K562 (cell line): Measurements from ENCODE around the gene CEP128. TPM values are rescaled to one million over a fixed set of nuclear protein-coding genes. Genes with fewer than 3 reads are reported as not detected.
A peak's percentile ranks its signal among the peaks of the same experiment; 100 is the strongest.

ENCODE experiments used
- ATAC-seq: fragments of 200-7000 bp; cut with Tn5 transposase; 3 replicates; pipeline ENCODE4 v1.9.1; 2020; ENCODE audit warnings: moderate library complexity
- BruUV-seq: library from RNA; stranded (reverse); fragments of 400-500 nt; replicated peaks from 2 replicates; lab custom pipeline; 2021; lab: Mats Ljungman, UMichigan
- CTCF ChIA-PET: fragments of 300-600 bp; formaldehyde crosslinking; extraction: SDS; loops from one replicate; lab custom pipeline; 2021; ENCODE audit warnings: low intra/inter-chr PET ratio; lab: Yijun Ruan, JAX
- POLR2A ChIA-PET: fragments of 300-600, 350-650 bp; sonication (Branson Sonifier 250); formaldehyde crosslinking; extraction: SDS; loops from one replicate; lab custom pipeline; 2021; ENCODE audit warnings: antibody characterized with exemption, inconsistent platforms; lab: Yijun Ruan, JAX
- DNase-seq, 4 experiments: peaks; one replicate each; pipeline versions ENCODE4 v3.0.0 to v3.0.0-alpha.2; 2011 to 2018; ENCODE audit warnings: low spot score in 3 of 4, mixed read lengths in 3 of 4; ENCODE audit errors: extremely low read depth in 1 of 4
- FAIRE-seq: peaks from 2 replicates; lab custom pipeline; 2011; peaks lifted over from hg19 to GRCh38; lab: Jason Lieb, UNC
- H2AFZ ChIP-seq: 2 replicates; pipeline ENCODE4 v1.6.0; 2011; ENCODE audit warnings: low read depth, low read length, control low read depth, inconsistent platforms
- H3K27ac ChIP-seq: fragments of 200-600 bp; 3 replicates; pipeline ENCODE4 v1.8.0; 2011; ENCODE audit warnings: low read depth, mild to moderate bottlenecking, control low read depth, inconsistent platforms, low read length, moderate library complexity, mixed read lengths; ENCODE audit errors: extremely low read depth
- H3K27me3 ChIP-seq, 2 experiments: fragments of 300-600 bp in 1 of 2; 2 replicates in 1 of 2; 3 replicates in 1 of 2; pipeline versions ENCODE4 v1.6.0 to v1.8.0; 2011; ENCODE audit warnings: inconsistent platforms in 2 of 2, low read length in 2 of 2, mild to moderate bottlenecking in 1 of 2, mixed read lengths in 1 of 2, moderate library complexity in 1 of 2; ENCODE audit not compliant: control insufficient read depth in 2 of 2, insufficient read depth in 2 of 2
- H3K36me3 ChIP-seq: fragments of 300-600 bp; 3 replicates; pipeline ENCODE4 v1.8.0; 2011; ENCODE audit warnings: mild to moderate bottlenecking, low read length, inconsistent platforms; ENCODE audit not compliant: control insufficient read depth, insufficient read depth
- H3K4me1 ChIP-seq, 2 experiments: fragments of 200-600 bp in 1 of 2; replicated peaks in 1 of 2; 2 replicates in 1 of 2; 3 replicates in 1 of 2; pipeline versions ENCODE4 v1.5.1 to v1.8.0; 2011; ENCODE audit warnings: inconsistent platforms in 2 of 2, low read length in 2 of 2, mild to moderate bottlenecking in 1 of 2, mixed read lengths in 1 of 2, moderate library complexity in 1 of 2; ENCODE audit not compliant: control insufficient read depth in 2 of 2, insufficient read depth in 2 of 2
- H3K4me2 ChIP-seq: 2 replicates; pipeline ENCODE4 v1.6.1; 2011; ENCODE audit warnings: low read length, control low read depth, inconsistent platforms, mixed read lengths; ENCODE audit not compliant: insufficient read depth
- H3K4me3 ChIP-seq: fragments of 200-600 bp; sonication (generic), shearing (Covaris generic); 2 replicates; pipeline ENCODE4 v1.5.1; 2016; ENCODE audit warnings: control low read depth, inconsistent platforms
- H3K79me2 ChIP-seq: fragments of 200-600 bp; 3 replicates; pipeline ENCODE4 v1.8.0; 2011; ENCODE audit warnings: low read length, inconsistent platforms; ENCODE audit not compliant: control insufficient read depth, insufficient read depth
- H3K9ac ChIP-seq, 2 experiments: 2 replicates each; pipeline versions ENCODE4 v1.6.0 to v1.6.1; 2011; ENCODE audit warnings: low read depth in 2 of 2, low read length in 2 of 2, control low read depth in 1 of 2, inconsistent platforms in 1 of 2, mild to moderate bottlenecking in 1 of 2, mixed read lengths in 1 of 2; ENCODE audit not compliant: insufficient read depth in 1 of 2
- H3K9me1 ChIP-seq: one replicate; pipeline ENCODE4 v1.6.0; 2011; ENCODE audit warnings: inconsistent platforms, mild to moderate bottlenecking, low read length, moderate library complexity; ENCODE audit not compliant: control insufficient read depth, insufficient read depth
- H3K9me3 ChIP-seq: replicated peaks from 2 replicates; pipeline ENCODE4 v1.5.1; 2011; ENCODE audit warnings: low read depth, low read length, inconsistent platforms; ENCODE audit not compliant: control insufficient read depth, insufficient read depth
- H4K20me1 ChIP-seq: replicated peaks from 2 replicates; pipeline ENCODE4 v1.6.1; 2011; ENCODE audit warnings: low read length, inconsistent platforms, mixed read lengths; ENCODE audit not compliant: control insufficient read depth, insufficient read depth
- CBFB ChIP-seq: sonication (generic); formaldehyde crosslinking; IDR thresholded peaks from 2 replicates; pipeline ENCODE4 v1.4.0; 2020; ENCODE audit warnings: mild to moderate bottlenecking, missing genetic modification reagents
- EP400 ChIP-seq: fragments of 450-650 bp; IDR thresholded peaks from 2 replicates; pipeline ENCODE4 v1.6.1; 2017; ENCODE audit warnings: antibody characterized with exemption, mild to moderate bottlenecking, moderate library complexity
- FOSL1 ChIP-seq: fragments of 200-800 bp; sonication (Bioruptor generic); conservative IDR thresholded peaks from 2 replicates; pipeline ENCODE4 v1.6.1; 2016; ENCODE audit warnings: missing genetic modification characterization, missing compliant biosample characterization
- GATA2 ChIP-seq: sonication (generic); formaldehyde crosslinking; IDR thresholded peaks from 2 replicates; pipeline ENCODE4 v1.4.0; 2020; ENCODE audit warnings: mild to moderate bottlenecking, missing genetic modification reagents
- IRF2 ChIP-seq: sonication (generic); formaldehyde crosslinking; IDR thresholded peaks from 2 replicates; pipeline ENCODE4 v1.8.1; 2022; ENCODE audit warnings: mild to moderate bottlenecking, missing genetic modification reagents
- MBD1 ChIP-seq: fragments of 250-450 bp; sonication (Bioruptor Pico); IDR thresholded peaks from 2 replicates; pipeline ENCODE4 v1.8.0; 2022; ENCODE audit warnings: inconsistent platforms
- RREB1 ChIP-seq: fragments of 250-450 bp; sonication (Bioruptor Pico); IDR thresholded peaks from 2 replicates; pipeline ENCODE4 v1.4.0; 2020
- SMARCA4 ChIP-seq: fragments of 450-650 bp; IDR thresholded peaks from 2 replicates; pipeline ENCODE4 v1.6.1; 2016
- ZBTB49 ChIP-seq: sonication (generic); formaldehyde crosslinking; IDR thresholded peaks from 2 replicates; pipeline ENCODE4 v1.8.0; 2022; ENCODE audit warnings: missing genetic modification reagents, mild to moderate bottlenecking, borderline replicate concordance
- WGBS: fragments of 100-300 bp; shearing (Covaris generic); methylation state at CpG from one replicate; pipeline ENCODE4 v1.1.6; 2016; ENCODE audit warnings: low coverage, mixed read lengths; ENCODE audit not compliant: insufficient coverage; ENCODE audit errors: missing lambda C conversion rate; 5-methylcytosine and 5-hydroxymethylcytosine counted together
- in situ Hi-C: fragments of 300-500 bp; cut with MboI; formaldehyde crosslinking; loops from 4 replicates; pipeline ENCODE4 v1.15.0; 2018; ENCODE audit warnings: inconsistent platforms, mixed read lengths
- intact Hi-C: fragments of 100-400 bp; cut with micrococcal nuclease; formaldehyde crosslinking; loops from 2 replicates; pipeline ENCODE4 v1.14.2; 2022
- polyA plus RNA-seq, 8 experiments: library from polyadenylated mRNA; depleted of rRNA in 4 of 8; stranded (reverse) in 5 of 8; unstranded in 3 of 8; fragments of >200 nt; fragmentation: Nextera tagmentation in 2 of 8; fragmentation: Illumina TruSeq in 1 of 8; extraction: Ambion mirVana in 2 of 8; extraction: Trizol in 1 of 8; gene quantifications; 2 replicates each; pipeline versions ENCODE4 v1.2.1 to v1.2.3, GENCODE V29; 2011 to 2014; ENCODE audit warnings: inconsistent platforms in 1 of 8, missing spikeins in 1 of 8
- total RNA-seq, 7 experiments: library from RNA; depleted of rRNA in 6 of 7; stranded (reverse); fragments of >200 nt in 6 of 7; fragmentation: Illumina TruSeq in 2 of 7; extraction: Trizol in 2 of 7; gene quantifications; 2 replicates each; pipeline versions ENCODE4 v1.2.1 to v1.2.3, GENCODE V29; 2011 to 2021; ENCODE audit warnings: low replicate concordance in 1 of 7

The CEP128 gene
- total and polyA plus RNA-seq, 9 of the 15 experiments (the other 6 are each of a cell fraction or from before 2014, with no cell fraction given): 2.3 to 9.2 (median 4.6) TPM

- Histone ChIP-seq H2AFZ (no peak overlapping the region), H3K9me1 (no peaks in the 10 kb centered on the region), H3K79me2 (no peaks in the 10 kb centered on the region), H3K36me3 (no peaks in the 10 kb centered on the region), H3K4me2 (no peak overlapping the region), H3K27me3 (no peaks in the 10 kb centered on the region), H3K4me1 (peaks cover 0 to 2% of the 10 kb centered on the region in 2 experiments; a peak in 3 of 5 replicates), H3K9ac (no peak overlapping the region), H3K4me3 (no peak overlapping the region), H3K27ac (no peak overlapping the region), H4K20me1 (no peaks in the 10 kb centered on the region), H3K9me3 (no peaks in the 10 kb centered on the region)
- DNase-seq (no peak), ATAC-seq (peak; percentile 63), FAIRE-seq (no peak)
- BruUV-seq: no TSS peak
- ChIA-PET CTCF (no interaction called here), POLR2A (no interaction called here)
- WGBS: 22% methylated on average over 8 of the region's 8 CpGs
- in situ Hi-C loops (no loop called here), intact Hi-C loops (no loop called here)
- TF ChIP-seq FOSL1 (tag) (peak; percentile 87), MBD1 (no peak), GATA2 (CRISPR knock-in tag) (no peak), RREB1 (no peak), EP400 (peak; percentile 46; the same call in 1 of the 2 replicates), SMARCA4 (no peak; the same call in 1 of the 2 replicates), IRF2 (CRISPR knock-in tag) (no peak), ZBTB49 (CRISPR knock-in tag) (no peak), CBFB (CRISPR knock-in tag) (no peak)
These were observed 10.6 kb downstream of the CEP128 start for GRCh38 chr14:80930836-80931389.
